Testis (tissue), 3 donors: ENCODE measurements around the gene FCHSD2. TPM values are rescaled to one million over a fixed set of nuclear protein-coding genes. Genes with fewer than 3 reads are reported as not detected.

Source experiments
- DNase-seq: peaks from one replicate; pipeline ENCODE4 v3.0.0-alpha.2; 2019
- H3K27ac ChIP-seq, 2 donors: fragments of 200-600 bp; sonication (generic); one replicate each; pipeline ENCODE4 v1.5.1; 2019
- H3K27me3 ChIP-seq: fragments of 200-600 bp; sonication (generic); one replicate; pipeline ENCODE4 v1.5.1; 2019
- H3K36me3 ChIP-seq: fragments of 200-600 bp; sonication (generic); one replicate; pipeline ENCODE4 v1.5.1; 2017; ENCODE audit warnings: low read depth; ENCODE audit errors: missing control alignments
- H3K4me1 ChIP-seq: fragments of 200-600 bp; sonication (generic); one replicate; pipeline ENCODE4 v1.5.1; 2019
- H3K4me3 ChIP-seq, 2 donors: fragments of 200-600 bp; sonication (generic); one replicate each; pipeline ENCODE4 v1.5.1; 2017 to 2019
- H3K9me3 ChIP-seq: fragments of 200-600 bp; sonication (generic); one replicate; pipeline ENCODE4 v1.5.1; 2017
- POLR2A ChIP-seq: fragments of 450-650 bp; IDR thresholded peaks from one replicate; pipeline ENCODE4 v1.6.1; 2017; ENCODE audit warnings: antibody characterized with exemption, mild to moderate bottlenecking, moderate library complexity
- WGBS, 2 donors: methylation state at CpG; one replicate each; pipeline ENCODE4 v1.1.5; 2018; 5-methylcytosine and 5-hydroxymethylcytosine counted together
- intact Hi-C: fragments of 100-400 bp; cut with DNase I; formaldehyde crosslinking; loops from one replicate; pipeline ENCODE4 v1.15.1; 2023; ENCODE audit warnings: low total_unique reads
- polyA plus RNA-seq: library from polyadenylated mRNA; stranded (reverse); fragments of 350-450 nt; fragmentation: Illumina TruSeq; extraction: RNeasy Lipid Tissue Mini Kit (QIAGEN cat#74804); gene quantifications from one replicate; pipeline ENCODE4 v1.2.3, GENCODE V29; 2014; ENCODE audit warnings: low read depth, low replicate concordance; ENCODE audit not compliant: insufficient read depth
- total RNA-seq, 2 donors: library from RNA; depleted of rRNA; stranded (reverse); fragments of >200 nt; gene quantifications; one replicate each; pipeline ENCODE4 v1.2.3, GENCODE V29; 2016
- TF ChIP-seq, protein P1 (sequence below), 3 experiments: fragments of 450-650 bp in 2 of 3; fragments of 200-600 bp in 1 of 3; sonication (generic) in 1 of 3; IDR thresholded peaks; one replicate each; pipeline ENCODE4 v1.5.1; 2016 to 2019; ENCODE audit warnings: antibody characterized with exemption in 3 of 3, mild to moderate bottlenecking in 2 of 3, moderate library complexity in 1 of 3

The FCHSD2 gene
- total and polyA plus RNA-seq, 3 donors from 2014 or later = 44.0 to 69.6 (median 65.9) TPM

DNA sequence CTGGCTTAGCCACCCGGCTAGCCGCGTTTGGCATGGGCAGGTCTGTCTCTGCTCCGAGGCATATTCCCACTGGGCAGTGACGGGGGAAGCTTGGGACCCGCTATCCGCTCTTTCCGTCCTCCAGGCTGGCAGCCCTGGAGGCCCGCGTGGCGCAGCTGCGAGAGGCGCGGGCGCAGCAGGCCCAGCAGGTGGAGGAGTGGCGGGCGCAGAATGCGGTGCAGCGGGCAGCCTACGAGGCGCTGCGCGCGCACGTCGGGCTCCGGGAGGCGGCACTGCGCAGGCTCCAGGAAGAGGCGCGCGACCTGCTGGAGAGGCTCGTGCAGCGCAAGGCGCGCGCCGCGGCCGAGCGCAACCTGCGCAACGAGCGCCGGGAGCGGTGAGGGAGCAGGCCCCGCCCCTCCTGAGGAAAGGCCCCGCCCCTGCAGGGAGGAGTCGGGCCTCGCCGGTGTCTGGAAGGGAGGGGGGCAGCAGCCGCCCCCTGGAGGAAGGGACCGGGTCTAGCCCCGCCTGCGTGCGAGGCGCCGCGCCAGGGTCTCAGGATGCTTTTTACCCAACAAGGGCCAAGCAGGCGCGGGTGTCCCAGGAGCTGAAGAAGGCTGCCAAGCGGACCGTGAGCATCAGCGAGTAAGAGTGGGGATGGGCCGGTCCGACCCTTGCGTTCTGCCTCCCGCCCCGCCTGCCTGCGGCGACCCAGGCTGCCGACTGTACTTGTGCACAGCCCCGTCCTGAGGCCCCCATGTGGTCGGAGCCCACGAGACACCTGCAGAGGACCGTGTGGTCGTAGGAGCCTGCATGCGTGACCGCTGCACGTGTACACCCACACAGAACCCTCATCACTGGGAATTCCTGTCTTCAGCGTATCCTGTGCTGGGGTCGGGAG lies 320.0 kb downstream of the FCHSD2 start:
- H3K36me3 ChIP-seq = no peaks in the 10 kb centered on the region
- peak; percentile 95 for DNase-seq
- peaks cover 7% of the 10 kb centered on the region for H3K4me1 ChIP-seq
- intact Hi-C loops = no loop called here
- H3K9me3 ChIP-seq = no peaks in the 10 kb centered on the region
- 14% methylated on average over 77 of the region's 82 CpGs; no CpG with 5 or more reads in 1 of the 2 donors for WGBS, 2 donors
- H3K27me3 ChIP-seq = no peaks in the 10 kb centered on the region
- TF ChIP-seq, protein P1, sequence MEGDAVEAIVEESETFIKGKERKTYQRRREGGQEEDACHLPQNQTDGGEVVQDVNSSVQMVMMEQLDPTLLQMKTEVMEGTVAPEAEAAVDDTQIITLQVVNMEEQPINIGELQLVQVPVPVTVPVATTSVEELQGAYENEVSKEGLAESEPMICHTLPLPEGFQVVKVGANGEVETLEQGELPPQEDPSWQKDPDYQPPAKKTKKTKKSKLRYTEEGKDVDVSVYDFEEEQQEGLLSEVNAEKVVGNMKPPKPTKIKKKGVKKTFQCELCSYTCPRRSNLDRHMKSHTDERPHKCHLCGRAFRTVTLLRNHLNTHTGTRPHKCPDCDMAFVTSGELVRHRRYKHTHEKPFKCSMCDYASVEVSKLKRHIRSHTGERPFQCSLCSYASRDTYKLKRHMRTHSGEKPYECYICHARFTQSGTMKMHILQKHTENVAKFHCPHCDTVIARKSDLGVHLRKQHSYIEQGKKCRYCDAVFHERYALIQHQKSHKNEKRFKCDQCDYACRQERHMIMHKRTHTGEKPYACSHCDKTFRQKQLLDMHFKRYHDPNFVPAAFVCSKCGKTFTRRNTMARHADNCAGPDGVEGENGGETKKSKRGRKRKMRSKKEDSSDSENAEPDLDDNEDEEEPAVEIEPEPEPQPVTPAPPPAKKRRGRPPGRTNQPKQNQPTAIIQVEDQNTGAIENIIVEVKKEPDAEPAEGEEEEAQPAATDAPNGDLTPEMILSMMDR (IDR thresholded peaks at IDR 0.05) = peak in 1 of 3 experiments; percentile 57
- no peak for TF ChIP-seq POLR2A
- H3K4me3 ChIP-seq = peak overlapping the region; percentile 39 to 71
- peak overlapping the region; percentile 32 to 70 for H3K27ac ChIP-seq

DNA sequence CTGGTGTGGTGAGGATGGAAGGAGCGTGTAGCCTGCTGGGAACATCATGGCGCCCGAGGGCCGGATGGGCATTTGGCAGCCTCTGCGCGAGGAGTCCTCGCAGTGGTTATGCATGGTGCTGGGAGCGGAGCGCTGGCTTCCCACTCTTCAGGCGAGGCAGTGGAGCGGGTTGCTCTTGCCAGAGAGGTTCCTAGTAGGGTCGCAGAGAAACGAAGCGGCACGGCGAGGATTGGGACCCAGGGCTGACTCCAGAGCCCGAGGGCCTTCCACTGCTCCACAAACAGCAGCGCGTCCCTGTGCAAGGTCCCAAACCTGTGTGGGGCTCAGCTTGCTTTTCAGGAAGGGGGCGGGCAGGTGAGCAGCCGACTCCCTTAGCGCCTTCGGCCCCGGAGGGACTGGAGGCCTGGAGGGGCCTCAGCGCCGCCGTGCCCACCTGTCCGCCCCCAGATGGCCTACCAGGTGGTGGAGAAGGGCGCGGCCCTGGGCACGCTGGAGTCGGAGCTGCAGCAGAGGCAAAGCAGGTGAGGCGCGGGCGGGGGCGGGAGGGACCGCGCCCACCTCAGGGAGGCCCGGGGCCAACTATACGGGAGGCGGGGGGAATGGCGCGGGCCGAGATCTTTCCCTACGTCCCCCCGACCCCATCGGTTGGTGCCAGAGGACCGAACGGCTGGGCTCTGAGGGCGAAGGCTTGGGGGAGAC lies 320.7 kb downstream of the FCHSD2 start:
- H3K4me1 ChIP-seq = peaks cover 12% of the 10 kb centered on the region
- H3K9me3 ChIP-seq = no peaks in the 10 kb centered on the region
- DNase-seq = no peak
- TF ChIP-seq POLR2A = no peak
- TF ChIP-seq, protein P1 (IDR thresholded peaks at IDR 0.05) = no peak
- intact Hi-C loops = no loop called here
- no peaks in the 10 kb centered on the region for H3K27me3 ChIP-seq
- peak overlapping the region; percentile 32 to 70 for H3K27ac ChIP-seq
- WGBS, 2 donors = 40 to 58% methylated on average over 15 to 50 of the region's 50 CpGs
- no peaks in the 10 kb centered on the region for H3K36me3 ChIP-seq
- peak overlapping the region; percentile 39 to 71 for H3K4me3 ChIP-seq

DNA sequence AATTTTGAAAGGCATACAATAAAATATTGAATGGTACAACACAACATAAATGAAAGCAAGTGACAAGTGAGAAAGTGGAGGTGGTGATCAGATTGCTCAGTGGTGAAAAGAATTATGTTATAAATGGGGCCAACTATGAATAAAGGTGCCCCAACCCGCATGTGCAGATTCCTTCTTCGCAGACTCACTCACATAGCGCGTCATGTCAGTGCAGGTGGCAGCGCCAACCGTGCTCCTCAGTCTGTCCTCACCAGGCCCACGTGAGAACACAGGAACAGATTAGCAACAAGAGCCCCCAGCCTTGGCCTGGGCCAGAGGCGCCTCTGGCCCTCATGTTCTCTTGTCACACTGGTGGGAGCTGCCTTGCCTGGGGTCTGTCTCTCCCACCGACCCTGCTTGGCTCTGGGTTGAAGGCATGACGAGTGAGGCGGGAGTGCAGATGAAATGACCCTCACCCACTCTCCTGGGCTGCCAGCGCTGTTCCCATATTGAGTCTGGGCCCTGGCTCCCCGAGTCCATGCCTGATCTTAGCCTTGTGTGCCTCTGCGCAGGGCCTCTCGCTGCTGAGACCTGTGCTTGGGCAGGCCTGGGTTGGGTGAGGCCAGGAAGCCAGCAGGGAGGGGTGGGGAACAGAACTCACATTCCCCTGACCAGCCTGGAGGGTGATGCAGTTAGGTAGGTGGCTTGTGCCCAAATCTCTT lies 321.5 kb downstream of the FCHSD2 start:
- peaks cover 15% of the 10 kb centered on the region for H3K4me1 ChIP-seq
- no peaks in the 10 kb centered on the region for H3K27me3 ChIP-seq
- H3K27ac ChIP-seq = no peak overlapping the region
- peak overlapping the region in 1 of 2 donors; percentile 71 for H3K4me3 ChIP-seq
- TF ChIP-seq, protein P1 (IDR thresholded peaks at IDR 0.05) = no peak
- TF ChIP-seq POLR2A = no peak
- DNase-seq = no peak
- H3K9me3 ChIP-seq = no peaks in the 10 kb centered on the region
- no peaks in the 10 kb centered on the region for H3K36me3 ChIP-seq
- 77% methylated on average over 9 to 15 of the region's 15 CpGs for WGBS, 2 donors
- intact Hi-C loops = no loop called here

DNA sequence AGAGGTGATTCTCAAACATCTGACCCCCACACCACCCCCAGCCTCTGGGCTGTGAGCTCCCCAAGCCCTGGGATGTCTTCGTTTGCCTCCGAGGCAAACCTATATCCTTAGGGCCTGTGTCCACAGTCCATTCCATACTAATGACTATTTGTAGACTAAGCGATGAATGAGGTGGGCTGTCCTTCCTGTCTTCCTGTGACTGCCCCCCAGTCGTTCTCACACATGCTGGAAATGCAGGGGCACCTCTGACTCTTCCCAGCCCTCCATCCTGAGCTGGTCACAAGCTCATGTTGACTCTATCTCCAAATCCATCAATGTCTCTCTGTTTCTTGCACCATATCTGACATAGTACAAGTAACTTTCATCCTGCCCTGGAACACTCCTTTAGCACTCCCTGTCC lies 323.1 kb downstream of the FCHSD2 start:
- H3K4me3 ChIP-seq = no peak overlapping the region
- no peak overlapping the region for H3K27ac ChIP-seq
- H3K9me3 ChIP-seq = no peaks in the 10 kb centered on the region
- H3K36me3 ChIP-seq = no peaks in the 10 kb centered on the region
- 87 to 90% methylated on average over 4 of the region's 4 CpGs for WGBS, 2 donors
- TF ChIP-seq POLR2A = no peak
- TF ChIP-seq, protein P1 (IDR thresholded peaks at IDR 0.05) = no peak
- DNase-seq = no peak
- H3K4me1 ChIP-seq = peaks cover 22% of the 10 kb centered on the region
- intact Hi-C loops = no loop called here
- H3K27me3 ChIP-seq = no peaks in the 10 kb centered on the region
